ENCODE measurements around the gene KLHL10.
"Not testable (repeated sequence)": the region's sequence is repeated elsewhere in the genome, so short reads cannot be mapped to it uniquely, and the experiment has no call there.

Gene KLHL10

DNA sequence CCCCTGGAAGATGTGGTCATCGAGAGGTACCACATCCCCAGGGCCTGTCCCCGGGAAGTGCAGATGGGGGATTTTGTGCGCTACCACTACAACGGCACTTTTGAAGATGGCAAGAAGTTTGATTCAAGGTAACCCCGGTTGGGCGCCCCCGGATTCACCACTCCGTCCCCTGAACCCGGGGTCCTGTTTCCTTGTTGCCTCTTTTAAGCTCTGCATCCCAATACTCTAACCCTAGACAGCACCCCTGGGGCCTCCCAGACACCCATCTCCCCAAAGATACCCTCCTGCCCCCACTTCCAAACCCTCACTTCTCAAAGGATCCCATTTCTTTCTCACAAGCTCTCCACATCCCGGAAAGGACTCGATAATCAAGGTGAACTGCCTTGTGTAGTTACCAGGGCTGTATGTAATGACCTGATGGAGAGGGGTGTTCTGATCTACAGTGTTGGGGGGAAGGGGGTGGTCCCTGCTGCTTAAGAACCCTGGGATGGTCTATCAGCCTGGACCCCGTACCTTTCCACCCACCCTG is 24.4 kb upstream of the KLHL10 start:
- no peak for DNase-seq (ENCODE audit: low read depth, low spot score)

- no peak for DNase-seq (ENCODE audit: low read depth, low spot score)
Measured at GRCh38 chr17:41813699-41814124, 23.9 kb upstream of the KLHL10 start.

DNA sequence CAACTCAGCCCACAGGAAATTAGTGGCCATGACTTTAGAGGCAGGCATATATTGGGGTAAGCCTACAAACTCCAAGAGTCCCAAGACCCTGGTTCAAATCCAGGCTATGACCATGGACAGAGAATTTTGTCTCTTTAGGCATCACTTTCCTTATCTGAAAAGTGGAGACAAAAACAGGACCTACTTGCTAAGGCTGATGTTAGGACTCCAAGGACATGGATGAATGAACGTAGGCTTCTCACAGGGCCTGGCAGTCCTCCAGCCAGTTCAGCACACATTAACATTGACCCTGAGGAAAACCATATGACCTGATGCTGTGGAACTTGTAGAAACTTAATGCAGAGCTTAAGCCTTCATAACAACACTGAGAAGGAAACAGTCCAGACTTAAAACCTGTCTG is 23.4 kb upstream of the KLHL10 start:
- no peak for DNase-seq (ENCODE audit: low read depth, low spot score)

DNA sequence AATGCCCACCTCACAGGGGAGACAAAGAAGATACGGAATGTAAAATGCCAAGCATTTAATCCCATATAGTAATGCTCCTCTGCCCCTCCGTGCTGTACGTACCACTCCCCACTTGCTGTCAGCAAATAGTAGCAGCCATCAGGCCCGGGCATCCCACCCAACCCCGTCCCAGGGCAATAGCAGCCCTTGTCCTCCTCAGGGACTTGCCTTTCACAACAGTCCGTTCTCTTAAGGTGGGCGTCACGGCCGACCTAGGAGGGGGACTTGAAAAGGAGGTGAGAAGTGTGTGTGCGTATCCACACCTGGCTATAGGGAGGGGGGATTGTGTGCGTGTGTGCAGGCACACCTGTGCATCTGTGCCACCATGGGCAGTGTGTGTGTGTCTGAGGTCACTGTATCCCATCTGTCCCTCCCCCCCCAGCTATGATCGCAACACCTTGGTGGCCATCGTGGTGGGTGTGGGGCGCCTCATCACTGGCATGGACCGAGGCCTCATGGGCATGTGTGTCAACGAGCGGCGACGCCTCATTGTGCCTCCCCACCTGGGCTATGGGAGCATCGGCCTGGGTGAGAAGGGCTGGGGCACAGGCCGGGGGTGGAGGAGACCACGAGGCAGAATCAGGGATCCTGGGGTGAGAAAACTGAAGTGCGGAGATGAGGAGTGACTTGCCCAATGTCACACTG is 20.8 kb upstream of the KLHL10 start:
- no peak for DNase-seq (ENCODE audit: low read depth, low spot score)

DNA sequence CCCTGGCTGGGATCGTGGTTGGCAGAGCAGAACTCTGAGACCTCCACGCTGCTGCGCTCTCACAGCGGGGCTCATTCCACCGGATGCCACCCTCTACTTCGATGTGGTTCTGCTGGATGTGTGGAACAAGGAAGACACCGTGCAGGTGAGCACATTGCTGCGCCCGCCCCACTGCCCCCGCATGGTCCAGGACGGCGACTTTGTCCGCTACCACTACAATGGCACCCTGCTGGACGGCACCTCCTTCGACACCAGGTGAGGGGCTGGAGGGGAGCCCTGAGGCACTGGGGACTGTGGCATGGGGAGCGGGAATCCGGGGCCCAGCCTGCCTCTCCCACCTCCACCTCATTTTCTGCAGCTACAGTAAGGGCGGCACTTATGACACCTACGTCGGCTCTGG is 19.6 kb upstream of the KLHL10 start:
- no peak for DNase-seq (ENCODE audit: low read depth, low spot score)

- DNase-seq (ENCODE audit: low read depth, low spot score): no peak
Measured at GRCh38 chr17:41821776-41822175, 15.8 kb upstream of the KLHL10 start.

GRCh38 chr17:41822216-41823140 is 15.1 kb upstream of the KLHL10 start:
- no peak for DNase-seq (ENCODE audit: low read depth, low spot score)

DNA sequence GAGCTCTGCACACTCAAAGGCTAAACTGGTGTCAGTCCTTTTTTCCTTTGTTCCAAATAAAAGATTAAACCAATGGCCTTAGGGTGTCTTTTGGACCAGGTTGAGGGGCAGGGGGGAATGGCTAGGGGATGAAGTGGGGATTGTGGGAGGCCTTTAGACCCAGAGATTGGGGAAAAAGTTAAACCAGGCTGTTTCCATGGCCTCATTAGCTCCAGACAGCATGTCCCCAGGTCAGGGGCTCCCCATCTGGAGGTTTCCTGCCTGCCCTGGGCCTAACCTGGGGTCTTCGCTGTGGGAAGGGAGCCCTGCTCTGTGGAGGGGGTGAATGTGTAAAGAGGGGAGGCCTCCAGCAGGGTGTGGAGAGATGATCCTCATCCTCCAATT is 14.5 kb upstream of the KLHL10 start:
- DNase-seq (ENCODE audit: low read depth, low spot score): no peak

- no peak for DNase-seq (ENCODE audit: low read depth, low spot score)
Measured at GRCh38 chr17:41823580-41823979, 14.0 kb upstream of the KLHL10 start.

GRCh38 chr17:41824086-41824485 is 13.5 kb upstream of the KLHL10 start:
- DNase-seq (ENCODE audit: low read depth, low spot score): no peak

GRCh38 chr17:41825175-41825845 is 12.3 kb upstream of the KLHL10 start:
- no peak for DNase-seq (ENCODE audit: low read depth, low spot score)

DNA sequence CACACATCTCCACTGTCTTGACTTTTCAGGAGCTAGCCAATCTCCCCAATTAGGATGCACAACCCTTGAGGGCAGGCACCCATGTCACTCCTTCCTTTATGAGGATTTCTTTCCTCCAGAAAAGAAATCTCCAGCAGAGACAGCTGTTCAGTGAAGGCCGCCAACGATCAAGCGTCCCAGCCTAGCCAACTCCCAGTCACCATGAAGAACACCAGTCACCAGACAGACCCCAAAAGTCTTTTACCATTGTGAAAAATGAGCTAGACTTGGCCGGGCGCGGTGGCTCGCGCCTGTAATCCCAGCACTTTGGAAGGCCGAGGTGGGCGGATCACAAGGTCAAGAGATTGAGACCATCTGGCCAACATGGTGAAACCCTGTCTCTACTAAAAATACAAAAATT is 7.7 kb upstream of the KLHL10 start:
- DNase-seq (ENCODE audit: low read depth, low spot score): not testable (repeated sequence)

DNA sequence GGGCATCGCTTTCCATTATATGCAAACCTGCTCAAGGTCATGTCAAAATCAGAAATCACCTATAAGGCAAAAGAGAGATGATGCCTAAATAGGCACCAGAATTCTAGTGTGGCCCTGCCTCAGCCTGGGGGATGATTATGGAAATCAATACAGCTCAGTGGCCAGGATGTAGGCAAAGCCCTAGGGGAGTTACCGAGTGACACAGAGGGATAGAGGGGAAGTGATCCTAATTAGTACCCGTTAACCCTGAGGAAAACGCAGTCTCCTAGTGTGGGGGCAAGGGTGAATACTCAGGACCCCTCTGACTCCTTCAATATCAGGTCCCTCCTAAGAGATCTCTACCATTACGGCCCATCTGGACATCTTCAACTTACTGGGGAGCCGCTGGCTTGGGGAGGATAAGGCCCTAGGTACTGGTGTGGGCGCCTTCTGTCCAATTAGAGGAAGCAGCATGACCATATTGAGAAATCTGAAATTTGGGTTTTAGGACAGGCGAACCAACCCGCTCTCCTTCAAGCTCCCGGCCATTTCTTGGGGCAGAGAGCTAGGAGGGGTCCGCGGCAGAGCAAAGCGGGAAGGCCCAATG is 2.3 kb upstream of the KLHL10 start:
- DNase-seq (ENCODE audit: low read depth, low spot score): no peak

DNA sequence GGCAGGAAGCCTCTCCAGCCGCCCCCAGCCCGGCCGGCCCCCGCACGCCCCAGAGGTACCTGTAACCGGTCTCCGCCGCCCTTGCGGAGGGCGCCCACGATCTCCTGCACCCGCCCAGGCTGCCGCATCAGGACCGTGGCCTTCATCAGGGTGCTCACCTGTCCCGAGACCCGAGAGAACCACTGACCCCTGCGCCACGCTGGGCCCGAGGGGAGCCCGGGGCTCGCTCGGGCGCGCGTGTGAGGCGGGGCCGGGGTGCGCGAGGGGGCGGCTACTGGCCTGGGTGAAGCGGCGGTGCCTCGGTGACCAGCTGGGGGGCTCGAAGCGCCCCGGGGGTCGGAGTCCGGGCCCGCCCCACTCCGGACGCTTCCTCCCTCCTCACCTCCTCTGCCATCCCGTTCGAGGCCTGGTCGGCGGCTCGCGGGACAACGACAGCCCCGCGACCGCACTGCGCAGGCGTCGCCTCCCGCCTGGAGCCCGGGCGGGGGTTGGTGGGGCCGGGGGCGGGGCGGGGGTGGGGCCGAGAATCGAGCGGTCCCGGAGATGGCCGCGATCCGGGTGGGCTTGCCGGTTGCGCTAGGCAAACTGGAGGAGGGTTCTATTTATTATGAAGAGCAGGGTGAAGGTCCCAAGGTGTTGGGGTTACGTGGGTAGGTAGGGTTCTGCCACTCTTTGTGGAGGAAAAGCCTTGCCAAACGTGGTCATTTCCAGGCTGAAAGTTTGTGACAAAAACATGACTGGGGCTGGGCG is 1.6 kb upstream of the KLHL10 start, which contains the start of gene NT5C3B:
Gene NT5C3B, minus strand, starts transcription at position 433 of the 750 bp plus-strand sequence. Its CDS starts 39 bp downstream, at position 394.
- no peak for DNase-seq (ENCODE audit: low read depth, low spot score)

DNA sequence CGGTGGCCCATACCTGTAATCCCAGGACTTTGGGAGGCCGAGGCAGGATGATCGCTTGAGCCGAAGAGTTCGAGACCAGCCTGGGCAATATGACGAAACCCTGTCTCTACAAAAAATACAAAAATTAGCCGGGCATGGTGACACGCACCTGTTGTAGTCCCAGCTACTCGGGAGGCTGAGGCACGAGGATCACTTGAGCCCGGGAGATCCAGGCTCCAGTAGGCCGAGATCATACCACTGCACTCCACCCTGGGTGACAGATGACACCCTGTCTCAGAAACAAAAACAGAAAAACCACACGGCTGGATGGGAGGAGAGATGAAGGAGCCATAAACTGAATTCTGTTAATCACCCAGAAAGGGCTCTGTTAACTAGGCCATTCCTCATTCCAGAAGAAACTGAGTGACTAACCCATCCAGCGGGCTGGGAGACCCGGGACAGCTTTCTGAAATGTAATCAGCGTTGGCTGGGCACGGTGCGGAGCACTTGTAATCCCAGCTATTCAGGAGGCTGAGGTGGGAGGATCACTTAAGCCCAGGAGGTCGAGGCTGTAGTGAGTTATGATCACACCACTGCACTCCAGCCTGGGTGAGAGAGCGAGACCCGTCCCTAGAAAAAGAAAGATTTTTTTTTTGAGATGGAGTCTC is 952 bp upstream of the KLHL10 start:
- DNase-seq (ENCODE audit: low read depth, low spot score): no peak

GRCh38 chr17:41839448-41839847 is 1.8 kb downstream of the KLHL10 start:
- DNase-seq (ENCODE audit: low read depth, low spot score): not testable (repeated sequence)

DNA sequence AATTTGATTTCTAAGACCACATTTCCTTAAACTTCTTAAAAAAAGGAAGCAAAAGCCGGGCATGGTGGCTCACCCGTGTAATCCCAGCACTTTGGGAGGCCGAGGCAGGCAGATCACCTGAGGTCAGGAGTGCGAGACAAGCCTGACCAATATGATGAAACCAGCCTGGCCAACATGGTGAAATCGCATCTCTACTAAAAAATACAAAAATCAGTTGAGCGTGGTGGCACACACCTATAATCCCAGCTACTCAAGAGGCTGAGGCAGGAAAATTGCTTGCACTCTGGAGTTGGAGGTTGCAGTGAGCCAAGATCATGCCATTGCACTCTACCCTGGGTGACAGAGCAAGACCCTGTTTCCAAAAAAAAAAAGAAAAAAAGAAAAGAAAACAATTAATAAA is 3.2 kb downstream of the KLHL10 start:
- DNase-seq (ENCODE audit: low read depth, low spot score): not testable (repeated sequence)

DNA sequence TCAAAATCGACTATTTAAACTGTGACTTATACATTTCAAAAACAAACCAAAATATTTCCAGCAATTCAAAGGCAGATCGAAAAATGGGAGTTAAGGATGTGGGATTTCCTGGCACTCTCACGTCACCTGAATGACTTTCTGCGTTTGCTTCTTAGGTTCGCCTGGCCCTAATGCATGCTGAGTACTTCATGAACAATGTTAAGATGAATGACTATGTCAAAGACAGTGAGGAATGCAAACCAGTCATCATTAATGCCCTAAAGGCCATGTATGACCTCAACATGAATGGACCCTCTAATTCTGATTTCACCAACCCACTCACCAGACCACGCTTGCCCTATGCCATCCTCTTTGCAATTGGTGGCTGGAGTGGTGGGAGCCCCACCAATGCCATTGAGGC is 7.3 kb downstream of the KLHL10 start:
- no peak for DNase-seq (ENCODE audit: low read depth, low spot score)

GRCh38 chr17:41848788-41849187 is 11.2 kb downstream of the KLHL10 start:
- DNase-seq (ENCODE audit: low read depth, low spot score): no peak

GRCh38 chr17:41849251-41849990 is 11.8 kb downstream of the KLHL10 start:
- no peak for DNase-seq (ENCODE audit: low read depth, low spot score)

Data from activated naive CD8-positive, alpha-beta T cell treated with anti-CD3 and anti-CD28 coated beads, Interleukin-2, amount 50 U/mL, for 16 hours (primary cell).